Subcutaneous adipose tissue (tissue), 1 donor: Measurements from ENCODE around the gene RMP24.

Experiments
- TF ChIP-seq, protein P1 (sequence below): fragments of 450-650 bp; IDR thresholded peaks from one replicate; pipeline ENCODE4 v1.5.1; 2016; ENCODE audit warnings: low read depth, mild to moderate bottlenecking, control low read depth, antibody characterized with exemption, moderate library complexity

The RMP24 gene

DNA sequence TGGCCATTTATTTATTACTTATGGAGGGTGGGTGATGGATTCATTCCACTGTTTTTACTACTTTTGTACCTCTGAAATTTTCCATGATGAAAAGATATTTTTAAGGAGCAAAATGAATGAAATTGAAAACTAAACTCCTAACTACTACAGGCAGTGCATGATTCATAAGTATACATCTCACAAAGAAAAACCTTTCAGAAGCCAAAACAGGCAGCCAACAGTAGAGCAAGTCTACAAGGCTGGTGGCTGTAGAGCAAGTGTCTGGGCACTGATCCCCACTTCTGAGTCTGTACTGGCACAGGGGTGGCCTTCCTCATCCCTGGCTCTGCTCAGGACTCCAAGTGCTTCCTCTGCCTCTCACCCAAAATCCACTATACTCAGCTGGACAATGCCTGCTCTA, 8.2 kb upstream of the RMP24 start:
- TF ChIP-seq, protein P1, sequence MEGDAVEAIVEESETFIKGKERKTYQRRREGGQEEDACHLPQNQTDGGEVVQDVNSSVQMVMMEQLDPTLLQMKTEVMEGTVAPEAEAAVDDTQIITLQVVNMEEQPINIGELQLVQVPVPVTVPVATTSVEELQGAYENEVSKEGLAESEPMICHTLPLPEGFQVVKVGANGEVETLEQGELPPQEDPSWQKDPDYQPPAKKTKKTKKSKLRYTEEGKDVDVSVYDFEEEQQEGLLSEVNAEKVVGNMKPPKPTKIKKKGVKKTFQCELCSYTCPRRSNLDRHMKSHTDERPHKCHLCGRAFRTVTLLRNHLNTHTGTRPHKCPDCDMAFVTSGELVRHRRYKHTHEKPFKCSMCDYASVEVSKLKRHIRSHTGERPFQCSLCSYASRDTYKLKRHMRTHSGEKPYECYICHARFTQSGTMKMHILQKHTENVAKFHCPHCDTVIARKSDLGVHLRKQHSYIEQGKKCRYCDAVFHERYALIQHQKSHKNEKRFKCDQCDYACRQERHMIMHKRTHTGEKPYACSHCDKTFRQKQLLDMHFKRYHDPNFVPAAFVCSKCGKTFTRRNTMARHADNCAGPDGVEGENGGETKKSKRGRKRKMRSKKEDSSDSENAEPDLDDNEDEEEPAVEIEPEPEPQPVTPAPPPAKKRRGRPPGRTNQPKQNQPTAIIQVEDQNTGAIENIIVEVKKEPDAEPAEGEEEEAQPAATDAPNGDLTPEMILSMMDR: no peak

GRCh38 chr18:35968278-35968880, 4.1 kb upstream of the RMP24 start:
- TF ChIP-seq, protein P1: no peak

- TF ChIP-seq, protein P1: no peak
These were observed 2.8 kb upstream of the RMP24 start for GRCh38 chr18:35969676-35970075.

- TF ChIP-seq, protein P1: no peak
These were observed 750 bp upstream of the RMP24 start for GRCh38 chr18:35971661-35972196.

- TF ChIP-seq, protein P1: no peak
These were observed 1.2 kb downstream of the RMP24 start for GRCh38 chr18:35973650-35974049.

DNA sequence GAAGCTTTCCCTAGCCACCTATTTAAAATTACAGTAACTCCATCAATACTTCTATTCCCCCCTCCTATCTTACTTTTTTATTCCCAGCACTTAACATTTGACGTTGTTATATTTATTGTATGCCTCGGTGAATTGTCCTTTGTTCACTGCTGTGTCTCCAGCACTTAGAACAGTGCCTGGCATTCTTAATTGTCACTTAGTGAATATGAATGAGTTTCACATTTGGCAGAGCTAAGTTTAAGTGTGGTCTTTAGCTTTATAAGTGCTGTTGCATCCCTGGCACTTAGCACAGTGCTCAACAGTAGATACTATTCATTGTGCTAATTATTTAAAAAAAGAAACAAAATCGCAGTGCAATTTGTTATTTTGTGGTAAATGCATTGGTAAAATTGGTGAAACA, 1.7 kb downstream of the RMP24 start:
- TF ChIP-seq, protein P1: no peak

- TF ChIP-seq, protein P1: no peak
These were observed 6.6 kb downstream of the RMP24 start for GRCh38 chr18:35979112-35979511.
